ENCODE results near the gene PEBP1.

GRCh38 chr12:118145798-118146156, 9.9 kb downstream of the PEBP1 start:
- TF ChIP-seq EGR1 (IDR thresholded peaks at IDR 0.05) (no peak), CREB1 (IDR thresholded peaks at IDR 0.05; ENCODE audit: low read depth) (no peak), REST (IDR thresholded peaks at IDR 0.05; ENCODE audit: low read depth) (no peak), RAD21 (IDR thresholded peaks at IDR 0.05; ENCODE audit: low read depth) (no peak), MAX (IDR thresholded peaks at IDR 0.05) (no peak), EP300 (IDR thresholded peaks at IDR 0.05; ENCODE audit: borderline replicate concordance) (no peak), CEBPB (IDR thresholded peaks at IDR 0.05) (no peak), YY1 (IDR thresholded peaks at IDR 0.05; ENCODE audit: low read depth) (no peak)

All from Ishikawa (cell line).